ENCODE data around the gene NDST1.

DNA sequence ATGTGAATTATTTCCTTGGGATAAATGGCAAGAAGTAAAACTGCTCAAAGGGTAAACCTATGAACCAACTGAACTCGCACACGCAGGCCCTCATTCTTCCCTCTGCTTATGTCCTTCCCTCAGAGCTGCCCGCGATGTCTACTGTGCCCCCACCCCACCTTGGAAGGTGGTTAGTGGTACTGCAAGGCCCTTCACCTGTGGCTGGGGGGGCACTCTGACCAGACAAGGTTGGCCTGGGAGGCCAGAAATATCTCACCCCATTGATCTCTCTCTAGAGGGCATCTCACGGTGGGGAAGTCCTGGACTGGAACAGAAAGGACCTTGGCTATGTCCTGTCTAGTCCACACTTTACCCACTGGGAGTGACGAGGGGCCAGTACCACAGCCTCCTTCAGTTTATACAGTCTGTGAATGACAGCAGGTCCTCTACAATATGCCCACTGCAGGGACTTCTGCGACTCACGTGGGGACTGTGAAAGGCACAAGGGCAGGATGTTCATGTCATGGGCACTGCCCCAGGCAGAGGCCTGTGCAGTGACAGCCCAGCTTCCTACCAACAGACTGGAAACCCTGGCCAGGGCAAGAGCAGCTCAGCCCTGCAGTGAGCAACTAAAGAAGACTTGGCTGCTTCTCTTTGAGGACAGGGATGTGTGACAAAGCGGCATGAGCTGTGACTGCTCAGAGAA, 75.8 kb downstream of the NDST1 start:
- TF ChIP-seq, protein P1, sequence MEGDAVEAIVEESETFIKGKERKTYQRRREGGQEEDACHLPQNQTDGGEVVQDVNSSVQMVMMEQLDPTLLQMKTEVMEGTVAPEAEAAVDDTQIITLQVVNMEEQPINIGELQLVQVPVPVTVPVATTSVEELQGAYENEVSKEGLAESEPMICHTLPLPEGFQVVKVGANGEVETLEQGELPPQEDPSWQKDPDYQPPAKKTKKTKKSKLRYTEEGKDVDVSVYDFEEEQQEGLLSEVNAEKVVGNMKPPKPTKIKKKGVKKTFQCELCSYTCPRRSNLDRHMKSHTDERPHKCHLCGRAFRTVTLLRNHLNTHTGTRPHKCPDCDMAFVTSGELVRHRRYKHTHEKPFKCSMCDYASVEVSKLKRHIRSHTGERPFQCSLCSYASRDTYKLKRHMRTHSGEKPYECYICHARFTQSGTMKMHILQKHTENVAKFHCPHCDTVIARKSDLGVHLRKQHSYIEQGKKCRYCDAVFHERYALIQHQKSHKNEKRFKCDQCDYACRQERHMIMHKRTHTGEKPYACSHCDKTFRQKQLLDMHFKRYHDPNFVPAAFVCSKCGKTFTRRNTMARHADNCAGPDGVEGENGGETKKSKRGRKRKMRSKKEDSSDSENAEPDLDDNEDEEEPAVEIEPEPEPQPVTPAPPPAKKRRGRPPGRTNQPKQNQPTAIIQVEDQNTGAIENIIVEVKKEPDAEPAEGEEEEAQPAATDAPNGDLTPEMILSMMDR (IDR thresholded peaks at IDR 0.05; ENCODE audit: insufficient read depth, low read length) = no peak
- TF ChIP-seq, protein P2, sequence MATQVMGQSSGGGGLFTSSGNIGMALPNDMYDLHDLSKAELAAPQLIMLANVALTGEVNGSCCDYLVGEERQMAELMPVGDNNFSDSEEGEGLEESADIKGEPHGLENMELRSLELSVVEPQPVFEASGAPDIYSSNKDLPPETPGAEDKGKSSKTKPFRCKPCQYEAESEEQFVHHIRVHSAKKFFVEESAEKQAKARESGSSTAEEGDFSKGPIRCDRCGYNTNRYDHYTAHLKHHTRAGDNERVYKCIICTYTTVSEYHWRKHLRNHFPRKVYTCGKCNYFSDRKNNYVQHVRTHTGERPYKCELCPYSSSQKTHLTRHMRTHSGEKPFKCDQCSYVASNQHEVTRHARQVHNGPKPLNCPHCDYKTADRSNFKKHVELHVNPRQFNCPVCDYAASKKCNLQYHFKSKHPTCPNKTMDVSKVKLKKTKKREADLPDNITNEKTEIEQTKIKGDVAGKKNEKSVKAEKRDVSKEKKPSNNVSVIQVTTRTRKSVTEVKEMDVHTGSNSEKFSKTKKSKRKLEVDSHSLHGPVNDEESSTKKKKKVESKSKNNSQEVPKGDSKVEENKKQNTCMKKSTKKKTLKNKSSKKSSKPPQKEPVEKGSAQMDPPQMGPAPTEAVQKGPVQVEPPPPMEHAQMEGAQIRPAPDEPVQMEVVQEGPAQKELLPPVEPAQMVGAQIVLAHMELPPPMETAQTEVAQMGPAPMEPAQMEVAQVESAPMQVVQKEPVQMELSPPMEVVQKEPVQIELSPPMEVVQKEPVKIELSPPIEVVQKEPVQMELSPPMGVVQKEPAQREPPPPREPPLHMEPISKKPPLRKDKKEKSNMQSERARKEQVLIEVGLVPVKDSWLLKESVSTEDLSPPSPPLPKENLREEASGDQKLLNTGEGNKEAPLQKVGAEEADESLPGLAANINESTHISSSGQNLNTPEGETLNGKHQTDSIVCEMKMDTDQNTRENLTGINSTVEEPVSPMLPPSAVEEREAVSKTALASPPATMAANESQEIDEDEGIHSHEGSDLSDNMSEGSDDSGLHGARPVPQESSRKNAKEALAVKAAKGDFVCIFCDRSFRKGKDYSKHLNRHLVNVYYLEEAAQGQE (IDR thresholded peaks at IDR 0.05; ENCODE audit: insufficient replicate concordance, low read depth) = no peak
- TF ChIP-seq GABPA (IDR thresholded peaks at IDR 0.05; ENCODE audit: low read depth) = no peak
- TF ChIP-seq SPI1 (IDR thresholded peaks at IDR 0.05; ENCODE audit: borderline replicate concordance, low read depth) = no peak
- no peak for TF ChIP-seq POLR2AphosphoS5 (IDR thresholded peaks at IDR 0.05; ENCODE audit: low read depth)

Data from HL-60 (cell line).